HepG2 (cell line): ENCODE results near the gene PELI3. TPM values are rescaled to one million over a fixed set of nuclear protein-coding genes. Genes with fewer than 3 reads are reported as not detected.

ENCODE experiments used
- ARID2 ChIP-seq: sonication (generic); formaldehyde crosslinking; IDR thresholded peaks from 2 replicates; pipeline ENCODE4 v1.8.1; 2022; ENCODE audit warnings: mild to moderate bottlenecking, missing genetic modification reagents, borderline replicate concordance
- ASH2L ChIP-seq: fragments of 300-600, 200-600 bp; sonication (generic); IDR thresholded peaks from 2 replicates; pipeline ENCODE4 v1.7.0; 2017; ENCODE audit warnings: low read depth, mild to moderate bottlenecking, moderate library complexity, mixed read lengths, low read length; ENCODE audit not compliant: insufficient read length
- CBX5 ChIP-seq: sonication (generic); formaldehyde crosslinking; IDR thresholded peaks from 2 replicates; pipeline ENCODE4 v1.4.0; 2020; ENCODE audit warnings: missing genetic modification reagents, borderline replicate concordance
- CHD2 ChIP-seq: IDR thresholded peaks from 2 replicates; pipeline ENCODE4 v1.6.1; 2011; ENCODE audit warnings: low read depth, low read length, improper control_type of control experiment
- HMG20B ChIP-seq: conservative IDR thresholded peaks from 2 replicates; pipeline ENCODE4 v1.6.1; 2016; ENCODE audit warnings: missing genetic modification reagents, missing compliant biosample characterization
- MAFF ChIP-seq: IDR thresholded peaks from 2 replicates; pipeline ENCODE4 v1.6.1; 2011; ENCODE audit warnings: low read depth, low read length, improper control_type of control experiment
- NFE2L1 ChIP-seq: sonication (generic); formaldehyde crosslinking; IDR thresholded peaks from 2 replicates; pipeline ENCODE4 v1.4.0; 2020; ENCODE audit warnings: missing genetic modification reagents, mild to moderate bottlenecking, borderline replicate concordance
- ZNF143 ChIP-seq: sonication (generic); formaldehyde crosslinking; IDR thresholded peaks from 2 replicates; pipeline ENCODE4 v1.4.0; 2020; ENCODE audit warnings: missing genetic modification reagents
- ZNF510 ChIP-seq: sonication (generic); formaldehyde crosslinking; IDR thresholded peaks from 2 replicates; pipeline ENCODE4 v1.4.0; 2020; ENCODE audit warnings: low read depth, mild to moderate bottlenecking, missing genetic modification reagents
- polyA plus RNA-seq, 8 experiments: library from polyadenylated mRNA; depleted of rRNA in 3 of 8; stranded (reverse) in 7 of 8; unstranded in 1 of 8; fragments of >200 nt; fragmentation: Illumina TruSeq in 4 of 8; extraction: Trizol in 4 of 8; gene quantifications; 2 replicates each; pipeline versions ENCODE4 v1.2.1 to v1.2.3, GENCODE V29; 2011 to 2016; ENCODE audit warnings: low read depth in 4 of 8, missing spikeins in 1 of 8, mixed read lengths in 1 of 8; ENCODE audit not compliant: insufficient read depth in 1 of 8
- total RNA-seq, 5 experiments: library from RNA; depleted of rRNA; stranded (reverse); fragments of >200 nt; fragmentation: Illumina TruSeq; extraction: Trizol; gene quantifications; 2 replicates each; pipeline ENCODE4 v1.2.3, GENCODE V29; 2016; ENCODE audit warnings: low read depth in 1 of 5
- TF ChIP-seq, protein P1 (sequence below): sonication (generic); formaldehyde crosslinking; IDR thresholded peaks from 2 replicates; pipeline ENCODE4 v1.5.1; 2020; ENCODE audit warnings: mild to moderate bottlenecking, missing genetic modification reagents, borderline replicate concordance

Gene PELI3
- total and polyA plus RNA-seq, 2 of the 13 experiments (the other 11 are each of a cell fraction or from before 2014, with no cell fraction given) = 2.0 to 4.0 TPM

DNA sequence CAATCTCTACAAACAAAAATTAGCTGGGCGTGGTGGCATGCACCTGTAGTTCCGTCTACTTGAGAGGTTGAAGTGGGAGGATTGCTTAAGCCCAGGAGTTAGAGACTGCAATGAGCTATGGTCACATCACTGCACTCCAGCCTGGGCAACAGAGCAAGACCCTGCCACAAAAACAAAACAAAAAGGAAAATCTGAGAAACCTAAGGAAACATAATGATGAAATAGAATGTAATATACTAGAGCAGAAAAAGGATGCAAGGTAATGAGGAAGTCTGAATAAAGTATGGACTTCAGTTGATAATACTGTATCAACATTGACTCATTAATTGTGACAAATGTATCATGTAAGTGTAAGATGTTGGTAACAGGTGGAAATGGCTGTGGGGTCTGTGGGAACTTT lies 37.8 kb upstream of the PELI3 start (continued):
- no peak for TF ChIP-seq ZNF143 (CRISPR knock-in tag)
- TF ChIP-seq, protein P1, sequence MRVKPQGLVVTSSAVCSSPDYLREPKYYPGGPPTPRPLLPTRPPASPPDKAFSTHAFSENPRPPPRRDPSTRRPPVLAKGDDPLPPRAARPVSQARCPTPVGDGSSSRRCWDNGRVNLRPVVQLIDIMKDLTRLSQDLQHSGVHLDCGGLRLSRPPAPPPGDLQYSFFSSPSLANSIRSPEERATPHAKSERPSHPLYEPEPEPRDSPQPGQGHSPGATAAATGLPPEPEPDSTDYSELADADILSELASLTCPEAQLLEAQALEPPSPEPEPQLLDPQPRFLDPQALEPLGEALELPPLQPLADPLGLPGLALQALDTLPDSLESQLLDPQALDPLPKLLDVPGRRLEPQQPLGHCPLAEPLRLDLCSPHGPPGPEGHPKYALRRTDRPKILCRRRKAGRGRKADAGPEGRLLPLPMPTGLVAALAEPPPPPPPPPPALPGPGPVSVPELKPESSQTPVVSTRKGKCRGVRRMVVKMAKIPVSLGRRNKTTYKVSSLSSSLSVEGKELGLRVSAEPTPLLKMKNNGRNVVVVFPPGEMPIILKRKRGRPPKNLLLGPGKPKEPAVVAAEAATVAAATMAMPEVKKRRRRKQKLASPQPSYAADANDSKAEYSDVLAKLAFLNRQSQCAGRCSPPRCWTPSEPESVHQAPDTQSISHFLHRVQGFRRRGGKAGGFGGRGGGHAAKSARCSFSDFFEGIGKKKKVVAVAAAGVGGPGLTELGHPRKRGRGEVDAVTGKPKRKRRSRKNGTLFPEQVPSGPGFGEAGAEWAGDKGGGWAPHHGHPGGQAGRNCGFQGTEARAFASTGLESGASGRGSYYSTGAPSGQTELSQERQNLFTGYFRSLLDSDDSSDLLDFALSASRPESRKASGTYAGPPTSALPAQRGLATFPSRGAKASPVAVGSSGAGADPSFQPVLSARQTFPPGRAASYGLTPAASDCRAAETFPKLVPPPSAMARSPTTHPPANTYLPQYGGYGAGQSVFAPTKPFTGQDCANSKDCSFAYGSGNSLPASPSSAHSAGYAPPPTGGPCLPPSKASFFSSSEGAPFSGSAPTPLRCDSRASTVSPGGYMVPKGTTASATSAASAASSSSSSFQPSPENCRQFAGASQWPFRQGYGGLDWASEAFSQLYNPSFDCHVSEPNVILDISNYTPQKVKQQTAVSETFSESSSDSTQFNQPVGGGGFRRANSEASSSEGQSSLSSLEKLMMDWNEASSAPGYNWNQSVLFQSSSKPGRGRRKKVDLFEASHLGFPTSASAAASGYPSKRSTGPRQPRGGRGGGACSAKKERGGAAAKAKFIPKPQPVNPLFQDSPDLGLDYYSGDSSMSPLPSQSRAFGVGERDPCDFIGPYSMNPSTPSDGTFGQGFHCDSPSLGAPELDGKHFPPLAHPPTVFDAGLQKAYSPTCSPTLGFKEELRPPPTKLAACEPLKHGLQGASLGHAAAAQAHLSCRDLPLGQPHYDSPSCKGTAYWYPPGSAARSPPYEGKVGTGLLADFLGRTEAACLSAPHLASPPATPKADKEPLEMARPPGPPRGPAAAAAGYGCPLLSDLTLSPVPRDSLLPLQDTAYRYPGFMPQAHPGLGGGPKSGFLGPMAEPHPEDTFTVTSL (CRISPR knock-in tag) = no peak
- no peak for TF ChIP-seq HMG20B (CRISPR knock-in tag)
- TF ChIP-seq ASH2L = no peak
- no peak for TF ChIP-seq CHD2
- TF ChIP-seq MAFF = no peak
- no peak for TF ChIP-seq NFE2L1 (CRISPR knock-in tag)
- no peak for TF ChIP-seq ARID2 (CRISPR knock-in tag)
- no peak for TF ChIP-seq ZNF510 (CRISPR knock-in tag)
- TF ChIP-seq CBX5 (CRISPR knock-in tag) = no peak
